Measurements from ENCODE around the gene GLIPR1.

DNA sequence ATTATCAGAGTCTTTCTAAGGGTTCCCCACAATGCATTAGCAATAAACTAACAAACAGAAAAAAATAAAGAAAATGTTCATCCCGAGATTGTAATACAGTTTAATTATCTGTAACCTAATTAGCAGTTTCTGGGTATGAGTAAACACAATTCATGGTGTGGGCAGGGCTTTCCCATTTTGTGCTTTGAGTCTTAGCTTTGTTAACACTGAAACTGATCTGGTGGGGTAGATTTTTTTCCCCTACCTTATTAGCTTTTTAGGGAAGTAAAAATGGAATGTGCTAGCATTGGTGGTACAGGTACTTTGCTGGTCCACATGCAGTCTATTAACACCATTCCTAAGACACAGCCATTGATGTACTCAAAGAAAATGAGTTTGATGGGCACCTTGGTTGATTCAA is 49.3 kb downstream of the GLIPR1 start:
- TF ChIP-seq CREB5 (CRISPR knock-in tag; IDR thresholded peaks at IDR 0.05; ENCODE audit: low read depth), result no peak
- TF ChIP-seq PATZ1 (CRISPR knock-in tag; IDR thresholded peaks at IDR 0.05; ENCODE audit: borderline replicate concordance), result no peak
- no peak for TF ChIP-seq TSHZ2 (CRISPR knock-in tag; IDR thresholded peaks at IDR 0.05)
- TF ChIP-seq ZNF70 (CRISPR knock-in tag; IDR thresholded peaks at IDR 0.05), result no peak
- TF ChIP-seq RARB (CRISPR knock-in tag; IDR thresholded peaks at IDR 0.05), result no peak
- TF ChIP-seq ESRRG (CRISPR knock-in tag; IDR thresholded peaks at IDR 0.05), result no peak
- TF ChIP-seq GLIS3 (CRISPR knock-in tag; IDR thresholded peaks at IDR 0.05), result no peak
- TF ChIP-seq ARNTL (CRISPR knock-in tag; IDR thresholded peaks at IDR 0.05; ENCODE audit: borderline replicate concordance, low read depth), result no peak
- TF ChIP-seq POU6F1 (CRISPR knock-in tag; IDR thresholded peaks at IDR 0.05; ENCODE audit: borderline replicate concordance, low read depth), result no peak
- TF ChIP-seq BACH2 (CRISPR knock-in tag; IDR thresholded peaks at IDR 0.05; ENCODE audit: borderline replicate concordance), result no peak
